ENCODE measurements around the gene MCCC1. TPM values are rescaled to one million over a fixed set of nuclear protein-coding genes. Genes with fewer than 3 reads are reported as not detected.
"Not testable (repeated sequence)": the region's sequence is repeated elsewhere in the genome, so short reads cannot be mapped to it uniquely, and the experiment has no call there.

The MCCC1 gene
- total RNA-seq, 1 donor from 2014 or later = 19.8 TPM

DNA sequence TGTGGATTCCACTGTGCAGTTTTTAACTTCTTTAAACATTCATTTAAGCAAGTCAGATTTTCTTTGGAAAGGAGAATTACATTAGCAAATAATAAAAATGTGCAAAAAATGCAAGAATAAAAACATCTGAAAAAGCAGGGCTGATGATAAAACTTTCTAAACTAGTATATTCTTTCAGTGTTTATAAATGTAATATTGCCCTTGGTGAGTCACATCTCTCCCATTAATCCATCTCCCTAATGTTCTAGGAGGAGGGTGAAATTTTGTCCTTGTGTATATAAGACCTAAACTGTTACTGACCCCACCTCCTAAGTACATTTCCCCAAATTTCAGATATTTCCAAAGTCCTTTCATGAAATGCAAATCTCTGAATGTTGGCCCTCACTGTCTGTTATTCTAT is 90.5 kb downstream of the MCCC1 start:
- Mint-ChIP-seq H3K9me3 (ENCODE audit: unreplicated experiment) (no peaks in the 10 kb centered on the region), H3K4me3 (ENCODE audit: unreplicated experiment) (no peak overlapping the region), H3K27me3 (ENCODE audit: unreplicated experiment) (peaks cover 7% of the 10 kb centered on the region), H3K27ac (ENCODE audit: unreplicated experiment) (no peak overlapping the region), H3K4me1 (ENCODE audit: unreplicated experiment) (no peaks in the 10 kb centered on the region), H3K36me3 (ENCODE audit: low read depth, unreplicated experiment) (peaks cover 4% of the 10 kb centered on the region)
- DNase-seq (ENCODE audit: low spot score) = no peak
- TF ChIP-seq, protein P1, sequence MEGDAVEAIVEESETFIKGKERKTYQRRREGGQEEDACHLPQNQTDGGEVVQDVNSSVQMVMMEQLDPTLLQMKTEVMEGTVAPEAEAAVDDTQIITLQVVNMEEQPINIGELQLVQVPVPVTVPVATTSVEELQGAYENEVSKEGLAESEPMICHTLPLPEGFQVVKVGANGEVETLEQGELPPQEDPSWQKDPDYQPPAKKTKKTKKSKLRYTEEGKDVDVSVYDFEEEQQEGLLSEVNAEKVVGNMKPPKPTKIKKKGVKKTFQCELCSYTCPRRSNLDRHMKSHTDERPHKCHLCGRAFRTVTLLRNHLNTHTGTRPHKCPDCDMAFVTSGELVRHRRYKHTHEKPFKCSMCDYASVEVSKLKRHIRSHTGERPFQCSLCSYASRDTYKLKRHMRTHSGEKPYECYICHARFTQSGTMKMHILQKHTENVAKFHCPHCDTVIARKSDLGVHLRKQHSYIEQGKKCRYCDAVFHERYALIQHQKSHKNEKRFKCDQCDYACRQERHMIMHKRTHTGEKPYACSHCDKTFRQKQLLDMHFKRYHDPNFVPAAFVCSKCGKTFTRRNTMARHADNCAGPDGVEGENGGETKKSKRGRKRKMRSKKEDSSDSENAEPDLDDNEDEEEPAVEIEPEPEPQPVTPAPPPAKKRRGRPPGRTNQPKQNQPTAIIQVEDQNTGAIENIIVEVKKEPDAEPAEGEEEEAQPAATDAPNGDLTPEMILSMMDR (IDR thresholded peaks at IDR 0.05; ENCODE audit: unreplicated experiment) = no peak

DNA sequence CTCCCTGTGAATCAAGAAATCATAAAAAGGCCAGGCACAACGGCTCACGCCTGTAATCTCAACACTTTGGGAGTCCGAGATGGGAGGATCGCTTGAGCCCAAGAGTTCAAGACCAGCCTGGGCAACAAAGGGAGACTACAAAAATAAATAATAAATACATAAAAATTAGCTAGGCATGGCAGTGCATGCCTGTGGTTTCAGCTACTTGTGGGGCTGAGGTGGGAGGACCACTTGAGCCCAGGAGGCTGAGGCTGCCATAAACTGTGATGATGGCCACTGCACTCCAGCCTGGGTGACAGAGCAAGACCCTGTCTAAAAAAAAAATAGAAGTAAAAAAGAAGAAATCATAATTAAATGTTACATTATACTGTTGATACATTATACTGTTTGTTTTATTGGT is 91.0 kb downstream of the MCCC1 start:
- no peak for DNase-seq (ENCODE audit: low spot score)
- H3K27ac Mint-ChIP-seq (ENCODE audit: unreplicated experiment) = no peak overlapping the region
- TF ChIP-seq, protein P1 (IDR thresholded peaks at IDR 0.05; ENCODE audit: unreplicated experiment) = no peak
- no peaks in the 10 kb centered on the region for H3K9me3 Mint-ChIP-seq (ENCODE audit: unreplicated experiment)
- peaks cover 4% of the 10 kb centered on the region for H3K36me3 Mint-ChIP-seq (ENCODE audit: low read depth, unreplicated experiment)
- peaks cover 7% of the 10 kb centered on the region for H3K27me3 Mint-ChIP-seq (ENCODE audit: unreplicated experiment)
- H3K4me3 Mint-ChIP-seq (ENCODE audit: unreplicated experiment) = no peak overlapping the region
- no peaks in the 10 kb centered on the region for H3K4me1 Mint-ChIP-seq (ENCODE audit: unreplicated experiment)

DNA sequence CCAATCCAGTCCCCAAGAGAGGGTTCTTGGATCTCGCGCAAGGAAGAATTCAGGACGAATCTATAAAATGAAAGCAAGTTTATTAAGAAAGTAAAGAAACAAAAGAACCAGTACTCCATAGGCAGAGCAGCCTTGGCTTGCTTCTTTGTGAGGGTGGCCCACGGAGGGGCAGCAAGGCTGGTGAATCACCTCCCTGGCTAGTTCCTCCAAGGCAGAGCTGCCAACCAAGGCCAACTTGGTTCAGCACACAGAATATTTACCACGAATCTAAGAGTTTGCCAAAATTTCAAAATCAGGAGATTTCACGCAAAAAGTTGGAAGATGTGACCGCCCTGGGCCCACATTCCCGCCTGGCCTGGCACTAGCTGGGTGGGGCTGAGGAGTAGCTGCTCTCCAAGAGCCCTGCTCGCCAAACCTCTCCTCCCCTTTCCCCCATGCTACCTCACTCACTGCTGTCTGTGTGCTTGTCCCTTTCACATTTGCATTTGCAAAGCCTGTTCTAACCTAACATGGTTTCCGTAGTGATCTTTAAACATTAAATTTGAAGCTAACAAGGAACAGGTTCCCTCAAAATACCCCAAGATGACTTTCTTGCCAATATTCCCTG is 92.8 kb downstream of the MCCC1 start:
- Mint-ChIP-seq H3K27ac (ENCODE audit: unreplicated experiment) (no peak overlapping the region), H3K4me1 (ENCODE audit: unreplicated experiment) (no peaks in the 10 kb centered on the region), H3K4me3 (ENCODE audit: unreplicated experiment) (no peak overlapping the region), H3K27me3 (ENCODE audit: unreplicated experiment) (peaks cover 3% of the 10 kb centered on the region), H3K36me3 (ENCODE audit: low read depth, unreplicated experiment) (no peaks in the 10 kb centered on the region), H3K9me3 (ENCODE audit: unreplicated experiment) (no peaks in the 10 kb centered on the region)
- DNase-seq (ENCODE audit: low spot score) = no peak
- TF ChIP-seq, protein P1 (IDR thresholded peaks at IDR 0.05; ENCODE audit: unreplicated experiment) = no peak

DNA sequence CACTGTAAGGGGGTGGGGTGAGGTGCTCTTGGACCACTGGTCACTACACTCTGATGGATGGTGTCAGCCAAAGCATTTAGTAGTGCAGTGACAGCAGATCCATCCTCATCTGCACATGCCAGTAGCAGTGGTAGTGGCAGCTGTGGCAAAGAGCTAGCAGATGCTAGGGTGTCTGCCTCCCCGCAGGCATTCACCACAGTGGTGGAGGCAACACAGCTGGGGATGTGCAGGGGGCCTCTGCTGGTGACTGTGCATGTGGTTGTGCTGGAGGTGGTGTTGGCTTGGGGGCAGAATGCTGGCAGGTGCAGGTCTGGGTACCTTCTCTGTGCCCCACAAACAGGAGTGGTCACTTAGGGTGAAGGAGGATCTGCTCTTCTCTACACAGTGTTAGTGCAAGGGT is 99.5 kb downstream of the MCCC1 start:
- Mint-ChIP-seq H3K27ac (ENCODE audit: unreplicated experiment) (no peak overlapping the region), H3K36me3 (ENCODE audit: low read depth, unreplicated experiment) (no peaks in the 10 kb centered on the region), H3K4me3 (ENCODE audit: unreplicated experiment) (no peak overlapping the region)

DNA sequence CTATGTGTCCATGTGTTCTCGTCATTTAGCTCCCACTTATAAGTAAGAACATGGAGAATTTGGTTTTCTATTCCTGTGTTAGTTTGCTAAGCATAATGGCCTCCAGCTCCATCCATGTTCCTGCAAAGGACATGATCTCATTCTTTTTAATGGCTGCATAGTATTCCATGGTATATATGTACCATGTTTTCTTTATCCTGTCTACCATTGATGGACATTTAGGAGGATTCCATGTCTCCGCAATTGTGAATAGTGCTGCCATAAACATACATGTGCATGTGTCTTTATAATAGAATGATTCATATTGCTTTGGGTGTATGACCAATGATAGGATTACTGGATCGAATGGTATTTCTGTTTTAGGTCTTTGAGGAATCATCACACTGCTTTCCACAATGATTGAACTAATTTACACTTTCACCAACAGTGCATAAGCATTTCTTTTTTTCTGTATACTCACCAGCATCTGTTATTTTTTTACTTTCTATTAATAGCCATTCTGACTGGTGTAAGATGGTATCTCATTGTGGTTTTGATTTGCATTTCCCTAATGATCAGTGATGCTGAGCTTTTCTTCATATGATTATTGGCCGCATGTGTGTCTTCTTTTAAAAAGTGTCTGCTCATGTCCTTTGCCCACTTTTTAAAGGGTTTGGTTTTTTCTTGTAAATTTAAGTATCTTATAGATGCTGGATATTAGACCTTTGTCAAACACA is 105.7 kb downstream of the MCCC1 start:
- H3K4me3 Mint-ChIP-seq (ENCODE audit: unreplicated experiment); H3K27ac Mint-ChIP-seq (ENCODE audit: unreplicated experiment): not testable (repeated sequence)

More for the DNA sequence above, 99.5 kb downstream of the MCCC1 start:
- no peak for DNase-seq (ENCODE audit: low spot score)
- no peaks in the 10 kb centered on the region for H3K9me3 Mint-ChIP-seq (ENCODE audit: unreplicated experiment)
- no peaks in the 10 kb centered on the region for H3K4me1 Mint-ChIP-seq (ENCODE audit: unreplicated experiment)
- peaks cover 6% of the 10 kb centered on the region for H3K27me3 Mint-ChIP-seq (ENCODE audit: unreplicated experiment)
- TF ChIP-seq, protein P1 (IDR thresholded peaks at IDR 0.05; ENCODE audit: unreplicated experiment) = no peak

More for the DNA sequence above, 105.7 kb downstream of the MCCC1 start:
- not testable (repeated sequence) for H3K4me1 Mint-ChIP-seq (ENCODE audit: unreplicated experiment); DNase-seq (ENCODE audit: low spot score); H3K36me3 Mint-ChIP-seq (ENCODE audit: low read depth, unreplicated experiment); H3K27me3 Mint-ChIP-seq (ENCODE audit: unreplicated experiment); H3K9me3 Mint-ChIP-seq (ENCODE audit: unreplicated experiment)
